Measurements from ENCODE around the gene PADI6.

The PADI6 gene

DNA sequence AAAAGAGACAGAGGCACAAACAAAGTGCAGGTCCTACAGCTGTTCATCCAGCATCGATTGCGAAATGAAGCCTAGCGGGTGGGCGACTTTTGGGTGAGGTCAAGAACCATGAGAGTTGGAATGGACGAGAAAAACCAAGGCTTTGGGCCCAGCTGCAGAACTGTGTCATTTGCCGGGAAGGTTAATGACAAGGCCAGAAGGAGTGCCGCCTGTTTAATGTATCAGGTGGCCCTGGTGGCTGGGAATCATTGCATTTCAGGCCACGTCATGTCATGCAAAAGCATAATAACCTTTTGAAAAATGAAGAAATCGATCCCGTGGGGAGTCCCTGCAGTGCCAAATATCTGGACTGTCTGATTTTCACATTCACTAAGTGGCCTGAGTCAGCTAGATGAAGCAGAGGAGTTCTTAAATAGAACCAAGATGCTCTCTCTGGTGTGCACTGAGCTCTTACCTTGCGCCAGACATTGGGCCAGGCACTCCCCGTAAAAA lies 75.6 kb downstream of the PADI6 start:
- DNase-seq (ENCODE audit: low read depth), result no peak
- no peak overlapping the region for H3K4me3 ChIP-seq (ENCODE audit: low read length)
- TF ChIP-seq CTCF (IDR thresholded peaks at IDR 0.05; ENCODE audit: insufficient read depth, low read depth, low read length, missing control alignments), result no peak
